Stimulated activated CD8-positive, alpha-beta memory T cell treated with anti-CD3 and anti-CD28 coated beads, Interleukin-15, amount 100 ng/mL, for 24 hours (primary cell): ENCODE measurements around the gene GANAB.
"Not testable (repeated sequence)": the region's sequence is repeated elsewhere in the genome, so short reads cannot be mapped to it uniquely, and the experiment has no call there.

Experiments
- DNase-seq: peaks from one replicate; pipeline ENCODE4 v3.0.0-alpha.2; 2020; ENCODE audit warnings: low read depth

Gene GANAB

GRCh38 chr11:62621567-62622470 is 24.6 kb downstream of the GANAB start, which contains the start of gene B3GAT3:
Gene B3GAT3, minus strand, starts transcription at chr11:62621986. Its CDS starts 39 bp downstream, at chr11:62621947.
- DNase-seq: peak; percentile 91

- DNase-seq: no peak
Observed at GRCh38 chr11:62621027-62621566, 25.3 kb downstream of the GANAB start.

- not testable (repeated sequence) for DNase-seq
Observed at GRCh38 chr11:62616957-62617356, 29.5 kb downstream of the GANAB start.

- DNase-seq: no peak
Observed at GRCh38 chr11:62615521-62615920, 30.9 kb downstream of the GANAB start.

- DNase-seq: no peak
Observed at GRCh38 chr11:62614275-62614674, 32.1 kb downstream of the GANAB start.

GRCh38 chr11:62613291-62613778 is 33.1 kb downstream of the GANAB start:
- DNase-seq: no peak

DNA sequence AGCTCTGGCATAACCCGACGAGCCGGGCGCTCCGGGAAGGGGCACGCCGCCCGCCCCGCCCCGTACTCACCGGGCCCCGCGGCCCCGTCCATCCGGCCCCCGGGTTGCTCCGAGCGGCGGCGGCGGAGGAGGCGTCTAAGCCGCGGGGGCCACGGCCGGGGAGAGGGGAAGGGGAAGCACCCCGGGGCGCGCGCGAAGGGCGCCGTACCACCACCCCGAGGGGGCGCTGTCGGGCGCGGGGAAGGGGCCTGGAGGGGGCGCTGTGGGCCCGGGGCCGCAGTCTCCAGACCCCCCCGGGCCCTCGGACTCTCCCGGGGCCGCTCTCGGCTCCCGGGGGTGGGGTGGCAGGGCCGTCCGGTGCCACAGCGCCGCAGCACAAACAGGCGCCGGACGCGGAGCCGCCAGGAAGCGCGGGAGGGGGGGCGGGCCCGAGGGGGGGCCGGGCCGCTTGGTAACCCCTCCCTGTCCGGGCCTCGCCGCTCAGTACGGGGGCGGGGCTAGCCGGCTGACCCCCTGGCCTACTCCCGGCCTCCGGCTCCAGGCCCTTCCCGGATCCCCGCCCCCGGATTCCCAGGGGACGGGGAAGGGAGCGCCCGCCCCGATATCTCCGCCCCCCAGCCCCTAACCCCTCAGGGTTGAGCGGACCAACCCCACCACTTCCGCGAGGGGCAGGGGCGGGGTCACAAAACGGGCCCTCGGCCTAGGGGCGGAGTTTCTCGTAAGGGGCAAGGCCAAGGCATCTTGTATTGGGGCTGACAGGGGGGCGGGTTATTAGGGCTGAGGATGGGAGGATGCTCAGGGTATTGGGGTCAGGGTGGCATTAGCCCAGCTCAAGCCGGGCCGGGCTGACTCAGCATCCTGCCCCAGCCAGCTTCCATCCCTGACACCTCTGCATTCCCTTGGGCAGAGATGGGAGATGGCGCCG is 33.8 kb downstream of the GANAB start, which contains the start of the genes EML3 and ROM1:
Gene EML3, minus strand, starts transcription at position 410 of the 925 bp plus-strand sequence. Its CDS starts 318 bp downstream, at position 92.
Gene ROM1, plus strand, starts transcription at position 892 of the 925 bp plus-strand sequence. Its CDS starts 25 bp downstream, at position 917.
- DNase-seq: peak; percentile 77

DNA sequence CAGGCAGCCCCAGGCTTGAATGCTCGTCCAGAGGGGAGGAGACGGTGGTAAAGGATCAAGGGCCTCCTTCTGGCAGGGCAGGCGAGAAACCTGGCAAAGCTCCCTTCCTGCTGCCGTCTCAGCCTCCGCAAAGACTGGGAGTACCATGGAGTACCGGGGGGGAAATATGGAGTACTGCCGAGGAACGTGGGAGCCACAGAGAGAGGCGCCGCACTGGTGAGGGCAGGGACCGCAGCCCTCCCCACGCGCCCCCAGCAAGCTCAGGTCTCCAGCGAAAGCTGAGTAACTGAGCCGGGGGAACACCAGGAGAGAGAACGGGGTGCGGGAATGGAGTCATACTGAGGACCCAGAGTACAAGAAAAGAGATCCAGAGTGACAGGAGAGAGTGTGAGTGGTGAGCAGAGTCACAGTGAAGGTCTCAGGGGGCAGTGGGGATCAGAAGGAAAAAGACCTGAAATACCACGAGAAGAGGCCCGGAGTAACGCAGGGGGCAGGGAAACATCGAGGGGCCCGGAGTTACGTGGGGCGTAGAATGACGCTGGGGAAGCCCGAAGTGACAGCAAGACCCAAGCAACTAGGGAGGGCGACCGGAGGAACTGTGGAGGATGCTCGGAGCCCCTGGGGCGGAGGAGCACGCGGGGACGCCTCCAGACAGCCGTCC is 34.6 kb downstream of the GANAB start:
- no peak for DNase-seq

DNA sequence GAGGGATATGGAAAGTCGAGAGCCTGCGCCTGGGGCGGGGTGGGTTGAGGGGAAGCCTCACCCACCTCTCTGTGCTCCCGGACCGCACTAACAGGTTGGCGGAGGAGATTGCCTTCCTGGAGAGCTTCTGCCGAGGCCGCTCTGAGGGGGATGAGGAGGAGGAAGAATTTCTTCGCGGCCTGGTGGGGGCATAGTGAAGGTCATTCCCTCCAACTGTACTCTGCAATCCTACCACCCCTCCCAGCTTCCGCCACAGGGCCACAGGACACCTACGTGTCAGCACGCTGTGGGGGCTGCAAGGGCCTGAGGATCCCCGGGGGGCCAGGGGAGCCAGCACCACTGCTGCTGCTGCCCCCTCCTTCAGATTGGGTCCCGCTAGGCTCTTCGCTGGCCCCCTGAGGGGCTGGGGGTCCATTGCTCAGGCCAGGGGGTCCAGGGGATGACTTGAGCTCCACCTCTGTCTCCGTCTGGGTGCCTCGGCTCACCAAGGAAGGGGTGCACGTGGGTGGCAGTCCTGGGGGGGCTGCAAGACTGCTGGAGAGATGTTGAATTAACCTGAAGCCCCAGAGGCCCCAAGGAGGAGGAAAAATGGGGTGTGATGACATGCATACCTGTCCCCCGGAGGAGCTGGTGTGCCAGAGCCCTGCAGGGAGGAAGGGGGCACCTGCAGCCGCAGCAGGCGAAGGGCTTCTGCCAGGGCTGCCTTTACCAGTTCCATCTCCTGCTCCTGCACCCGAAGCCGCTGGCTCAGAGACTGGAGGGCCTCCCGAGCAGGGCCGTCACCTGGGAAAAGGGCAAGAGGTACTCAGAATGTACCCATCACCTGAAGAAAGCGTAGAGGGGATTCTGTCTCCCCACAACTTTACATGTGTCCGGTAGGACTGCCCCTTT is 35.4 kb downstream of the GANAB start:
- no peak for DNase-seq

GRCh38 chr11:62610403-62610802 is 36.0 kb downstream of the GANAB start:
- DNase-seq: no peak

GRCh38 chr11:62608776-62609175 is 37.6 kb downstream of the GANAB start:
- no peak for DNase-seq

- DNase-seq: no peak
Observed at GRCh38 chr11:62607714-62608113, 38.7 kb downstream of the GANAB start.

GRCh38 chr11:62605902-62606301 is 40.5 kb downstream of the GANAB start:
- DNase-seq: no peak

GRCh38 chr11:62605467-62605866 is 40.9 kb downstream of the GANAB start:
- DNase-seq: no peak

DNA sequence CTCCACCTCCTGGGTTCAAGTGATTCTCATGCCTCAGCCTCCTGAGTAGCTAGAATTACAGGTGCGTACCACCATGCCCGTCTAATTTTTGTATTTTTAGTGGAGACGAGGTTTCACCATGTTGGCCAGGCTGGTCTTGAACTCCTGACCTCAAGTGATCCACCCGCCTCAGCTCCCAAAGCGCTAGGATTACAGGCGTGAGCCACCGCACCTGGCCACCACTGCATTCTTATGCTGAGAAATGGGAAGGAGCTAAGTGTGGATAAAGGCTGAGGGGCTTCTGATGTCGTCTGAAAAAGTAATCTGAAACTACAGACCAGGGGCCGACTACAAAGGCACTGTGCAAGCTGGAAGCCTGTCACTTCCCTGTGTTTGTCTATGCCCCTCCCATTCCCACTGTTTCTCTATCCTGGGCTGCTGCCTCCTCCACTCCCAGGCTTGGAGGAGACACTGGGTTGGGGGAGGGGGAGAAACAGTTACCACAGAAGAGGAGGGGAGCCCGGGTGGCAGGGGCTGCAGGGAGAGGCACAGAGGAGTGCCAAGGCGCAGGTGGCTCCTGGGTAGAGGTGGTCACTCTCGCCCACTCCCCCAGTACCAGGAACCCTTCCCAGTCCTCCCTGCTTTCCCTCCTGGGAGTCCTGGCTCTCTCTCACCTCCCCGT is 41.8 kb downstream of the GANAB start:
- DNase-seq: no peak

- DNase-seq: no peak
Observed at GRCh38 chr11:62603776-62604299, 42.6 kb downstream of the GANAB start.

DNA sequence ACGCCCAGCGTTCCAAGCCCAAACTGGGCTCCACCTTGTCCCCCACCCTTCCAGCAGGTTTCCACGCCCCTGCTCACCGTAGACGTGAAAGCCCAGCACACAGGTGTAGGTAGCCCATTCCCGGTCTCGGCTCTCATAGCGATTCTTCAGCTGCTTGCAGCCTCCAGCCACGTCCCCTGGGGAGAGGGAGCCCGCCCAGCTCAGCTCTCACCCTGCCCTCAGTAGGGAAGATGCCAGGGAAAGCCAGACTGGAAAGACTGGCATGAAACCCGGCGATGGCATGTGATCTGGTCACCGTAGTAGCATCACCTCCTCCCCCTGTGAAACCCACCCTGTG is 43.4 kb downstream of the GANAB start:
- no peak for DNase-seq

DNA sequence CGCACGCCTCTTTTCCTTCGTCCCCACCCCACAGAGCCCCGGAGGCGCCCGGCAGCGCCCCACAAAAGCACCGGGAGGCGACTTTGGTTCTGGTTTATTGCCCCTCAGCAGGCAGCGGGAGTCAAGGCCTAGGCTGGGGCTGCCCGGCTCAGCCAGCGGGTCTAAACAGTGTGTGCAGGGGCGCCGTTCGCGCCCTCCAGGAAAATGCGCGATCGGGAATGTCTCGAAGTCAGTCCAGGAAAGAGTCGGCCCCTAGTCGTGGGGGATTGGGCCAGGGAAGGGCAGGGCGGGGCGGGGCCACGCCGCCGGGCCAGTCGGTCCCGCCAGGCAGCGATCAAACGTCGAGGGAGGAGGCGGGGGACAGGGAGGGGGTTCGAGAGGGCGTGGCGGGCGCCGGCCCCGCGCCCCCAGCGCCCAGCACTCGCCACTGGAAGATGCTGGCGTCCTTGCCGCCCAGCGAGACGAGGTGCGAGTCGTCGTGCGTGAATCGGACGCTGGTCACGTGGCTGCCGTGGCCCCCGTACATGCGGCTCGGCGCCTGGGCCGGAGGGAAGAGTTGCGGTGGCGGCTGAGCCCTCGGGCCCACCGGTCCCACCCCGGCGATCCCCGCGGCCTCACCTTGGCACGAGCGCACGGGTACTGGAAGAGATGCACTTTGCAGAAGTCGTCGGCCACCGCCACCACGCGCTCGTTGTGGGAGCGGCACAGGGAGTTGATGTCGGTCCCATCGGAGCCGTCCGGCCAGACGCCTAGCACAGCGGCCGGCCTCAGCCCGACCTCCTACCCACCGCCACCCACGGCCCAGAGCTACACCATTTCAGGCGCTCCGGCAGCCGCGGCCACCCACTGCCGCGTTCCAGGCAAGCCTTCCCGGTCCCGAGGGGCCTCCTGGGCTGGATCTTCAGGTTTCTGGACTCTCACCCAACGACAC is 44.0 kb downstream of the GANAB start:
- DNase-seq: no peak
